ENCODE measurements around the gene TMEM131.

Gene TMEM131

GRCh38 chr2:97998431-97999005 lies 2.8 kb upstream of the TMEM131 start:
- DNase-seq (ENCODE audit: low spot score), result no peak
- no peak for TF ChIP-seq CTCF (IDR thresholded peaks at IDR 0.05; ENCODE audit: extremely low read depth, insufficient read depth, missing control alignments)
- in situ Hi-C loops (cut with MboI; ENCODE audit: low pct_unique_long_range_greater_than_20kb, low sequenced_read_pairs, unreplicated experiment), result no loop called here

GRCh38 chr2:97997784-97998392 lies 2.1 kb upstream of the TMEM131 start:
- no peak for TF ChIP-seq CTCF (IDR thresholded peaks at IDR 0.05; ENCODE audit: extremely low read depth, insufficient read depth, missing control alignments)
- in situ Hi-C loops (cut with MboI; ENCODE audit: low pct_unique_long_range_greater_than_20kb, low sequenced_read_pairs, unreplicated experiment), result no loop called here
- no peak for DNase-seq (ENCODE audit: low spot score)

- TF ChIP-seq CTCF (IDR thresholded peaks at IDR 0.05; ENCODE audit: extremely low read depth, insufficient read depth, missing control alignments), result no peak
- in situ Hi-C loops (cut with MboI; ENCODE audit: low pct_unique_long_range_greater_than_20kb, low sequenced_read_pairs, unreplicated experiment), result no loop called here
- no peak for DNase-seq (ENCODE audit: low spot score)
Observed at GRCh38 chr2:97996679-97997078, 931 bp upstream of the TMEM131 start.

- no peak for TF ChIP-seq CTCF (IDR thresholded peaks at IDR 0.05; ENCODE audit: extremely low read depth, insufficient read depth, missing control alignments)
- in situ Hi-C loops (cut with MboI; ENCODE audit: low pct_unique_long_range_greater_than_20kb, low sequenced_read_pairs, unreplicated experiment), result no loop called here
Observed at GRCh38 chr2:97995026-97995733, 568 bp downstream of the TMEM131 start.

GRCh38 chr2:97994476-97994875 lies 1.3 kb downstream of the TMEM131 start:
- TF ChIP-seq CTCF (IDR thresholded peaks at IDR 0.05; ENCODE audit: extremely low read depth, insufficient read depth, missing control alignments), result no peak
- no peak for DNase-seq (ENCODE audit: low spot score)
- in situ Hi-C loops (cut with MboI; ENCODE audit: low pct_unique_long_range_greater_than_20kb, low sequenced_read_pairs, unreplicated experiment), result no loop called here

More at GRCh38 chr2:97995026-97995733, 568 bp downstream of the TMEM131 start:
- peak; percentile 82 for DNase-seq (ENCODE audit: low spot score)

GRCh38 chr2:97993926-97994325 lies 1.8 kb downstream of the TMEM131 start:
- no peak for TF ChIP-seq CTCF (IDR thresholded peaks at IDR 0.05; ENCODE audit: extremely low read depth, insufficient read depth, missing control alignments)
- peak; percentile 17 for DNase-seq (ENCODE audit: low spot score)
- in situ Hi-C loops (cut with MboI; ENCODE audit: low pct_unique_long_range_greater_than_20kb, low sequenced_read_pairs, unreplicated experiment), result no loop called here

Measured in GM13977 (cell line).